Chondrocyte (in vitro differentiated cells): ENCODE measurements around the gene TNRC6C. TPM values are rescaled to one million over a fixed set of nuclear protein-coding genes. Genes with fewer than 3 reads are reported as not detected.

Experiments
- DNase-seq: peaks from one replicate; pipeline ENCODE4 v3.0.0; 2021; ENCODE audit warnings: mixed read lengths, low spot score
- H3K27ac Mint-ChIP-seq: one replicate; pipeline ENCODE4 v1.8.0; 2021; ENCODE audit warnings: mild to moderate bottlenecking, moderate library complexity, mixed read lengths; ENCODE audit not compliant: unreplicated experiment
- H3K27me3 Mint-ChIP-seq: 2 replicates; pipeline ENCODE4 v1.8.0; 2021; ENCODE audit warnings: low read depth, mixed read lengths
- H3K36me3 Mint-ChIP-seq: 2 replicates; pipeline ENCODE4 v1.8.0; 2021; ENCODE audit warnings: low read depth, mixed read lengths
- H3K4me1 Mint-ChIP-seq: 2 replicates; pipeline ENCODE4 v1.8.0; 2021; ENCODE audit warnings: low read depth, mild to moderate bottlenecking, mixed read lengths
- H3K4me3 Mint-ChIP-seq: one replicate; pipeline ENCODE4 v1.8.0; 2021; ENCODE audit warnings: mild to moderate bottlenecking, moderate library complexity, mixed read lengths; ENCODE audit not compliant: unreplicated experiment
- H3K9me3 Mint-ChIP-seq: 2 replicates; pipeline ENCODE4 v1.8.0; 2021; ENCODE audit warnings: low read depth, mixed read lengths
- total RNA-seq: library from RNA; stranded (reverse); gene quantifications from 3 replicates; pipeline ENCODE4 v1.2.1, GENCODE V29; 2021
- TF ChIP-seq, protein P1 (sequence below): fragments of 200-600 bp; sonication (generic); IDR thresholded peaks from 2 replicates; pipeline ENCODE4 v1.5.0; 2021; ENCODE audit warnings: antibody characterized with exemption, mild to moderate bottlenecking, moderate library complexity

The TNRC6C gene
- total RNA-seq, 1 donor from 2014 or later = 19.8 TPM

DNA sequence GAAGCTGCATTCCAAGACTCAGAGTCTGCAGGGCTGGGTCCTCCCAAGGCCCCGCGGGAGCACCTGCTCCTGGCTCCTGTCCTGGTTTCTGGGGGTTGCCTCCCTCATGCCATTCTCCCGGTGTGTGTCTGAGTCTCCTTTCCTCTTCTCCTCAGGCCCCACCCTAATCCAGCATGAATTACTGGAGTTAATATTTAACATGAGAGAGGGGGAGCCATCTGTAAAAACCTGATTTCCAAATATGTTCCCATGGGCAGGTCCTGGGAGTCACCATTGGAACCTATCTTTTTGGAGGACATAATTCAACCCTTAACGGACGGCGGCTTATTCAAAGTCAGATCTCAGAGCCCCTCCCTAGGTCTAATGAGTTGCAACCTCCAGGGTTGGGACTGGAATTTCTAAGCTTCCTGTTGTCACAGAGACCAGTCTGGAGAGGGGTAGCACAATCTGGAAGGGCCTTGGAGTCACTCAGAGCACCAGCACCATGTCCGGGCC is 193.1 kb downstream of the TNRC6C start:
- no peak for DNase-seq
- Mint-ChIP-seq H3K4me3 (no peak overlapping the region), H3K9me3 (no peaks in the 10 kb centered on the region), H3K4me1 (peaks cover 16% of the 10 kb centered on the region), H3K27me3 (no peaks in the 10 kb centered on the region), H3K36me3 (no peaks in the 10 kb centered on the region), H3K27ac (no peak overlapping the region)
- TF ChIP-seq, protein P1, sequence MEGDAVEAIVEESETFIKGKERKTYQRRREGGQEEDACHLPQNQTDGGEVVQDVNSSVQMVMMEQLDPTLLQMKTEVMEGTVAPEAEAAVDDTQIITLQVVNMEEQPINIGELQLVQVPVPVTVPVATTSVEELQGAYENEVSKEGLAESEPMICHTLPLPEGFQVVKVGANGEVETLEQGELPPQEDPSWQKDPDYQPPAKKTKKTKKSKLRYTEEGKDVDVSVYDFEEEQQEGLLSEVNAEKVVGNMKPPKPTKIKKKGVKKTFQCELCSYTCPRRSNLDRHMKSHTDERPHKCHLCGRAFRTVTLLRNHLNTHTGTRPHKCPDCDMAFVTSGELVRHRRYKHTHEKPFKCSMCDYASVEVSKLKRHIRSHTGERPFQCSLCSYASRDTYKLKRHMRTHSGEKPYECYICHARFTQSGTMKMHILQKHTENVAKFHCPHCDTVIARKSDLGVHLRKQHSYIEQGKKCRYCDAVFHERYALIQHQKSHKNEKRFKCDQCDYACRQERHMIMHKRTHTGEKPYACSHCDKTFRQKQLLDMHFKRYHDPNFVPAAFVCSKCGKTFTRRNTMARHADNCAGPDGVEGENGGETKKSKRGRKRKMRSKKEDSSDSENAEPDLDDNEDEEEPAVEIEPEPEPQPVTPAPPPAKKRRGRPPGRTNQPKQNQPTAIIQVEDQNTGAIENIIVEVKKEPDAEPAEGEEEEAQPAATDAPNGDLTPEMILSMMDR = no peak

DNA sequence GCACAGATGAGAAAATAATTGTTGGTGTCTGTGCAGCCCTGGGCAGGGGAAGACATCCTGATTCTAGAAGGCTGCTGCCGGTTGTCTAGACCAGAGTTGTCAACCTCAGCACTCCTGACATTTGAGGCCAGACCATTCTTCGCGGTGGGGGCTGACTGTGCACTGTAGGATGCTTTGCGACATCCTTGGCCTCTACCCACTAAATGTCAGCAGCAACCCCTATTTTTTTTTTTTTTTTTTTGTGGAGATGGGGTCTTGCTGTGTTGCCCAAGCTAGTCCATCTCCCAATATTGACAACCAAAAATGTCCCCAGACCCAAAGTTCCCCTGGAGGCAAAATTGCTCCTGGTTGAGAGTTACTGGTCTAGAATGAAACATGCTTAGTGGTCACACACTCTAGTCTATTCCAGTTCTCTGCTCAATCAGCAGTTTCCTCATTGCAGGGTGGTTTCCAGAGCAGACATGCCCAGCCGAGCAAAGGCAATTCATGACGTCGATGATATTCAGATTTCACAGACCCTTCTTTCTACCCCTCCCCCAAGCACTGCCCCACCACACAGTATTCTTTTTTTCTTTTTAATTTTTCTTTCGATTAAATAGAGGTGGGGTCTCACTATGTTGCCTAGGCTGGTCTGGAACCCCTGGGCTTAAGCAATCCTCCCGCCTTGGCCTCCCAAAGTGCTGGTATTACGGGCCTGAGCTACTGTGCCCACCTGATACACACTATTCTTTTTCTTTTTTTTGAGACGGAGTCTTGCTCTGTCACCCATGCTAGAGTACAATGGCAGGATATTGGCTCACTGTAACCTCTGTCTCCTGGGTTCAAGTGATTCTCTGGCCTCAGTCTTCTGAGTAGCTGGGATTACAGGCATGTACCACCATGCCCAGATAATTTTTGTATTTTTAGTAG is 196.7 kb downstream of the TNRC6C start:
- Mint-ChIP-seq H3K9me3 (no peaks in the 10 kb centered on the region), H3K4me3 (no peak overlapping the region), H3K36me3 (no peaks in the 10 kb centered on the region), H3K27me3 (no peaks in the 10 kb centered on the region), H3K4me1 (peaks cover 16% of the 10 kb centered on the region), H3K27ac (no peak overlapping the region)
- DNase-seq = no peak
- TF ChIP-seq, protein P1 = no peak

Other genes starting within 250 kb of the TNRC6C start
- 12.4 to 19.6 TPM (median 17.5 TPM) in 3 replicates for gene TMC6, start 170.1 kb downstream of the TNRC6C start, total RNA-seq
- gene TMC8, start 172.1 kb downstream of the TNRC6C start, total RNA-seq = 0.40 to 0.97 TPM in 2 of 3 replicates, not detected in the other
- gene C17orf99, start 187.7 kb downstream of the TNRC6C start, total RNA-seq = not detected in 3 replicates
- gene SYNGR2, start 209.9 kb downstream of the TNRC6C start, total RNA-seq = 35.1 to 57.6 TPM (median 52.3 TPM) in 3 replicates
- 21.1 to 29.5 TPM (median 23.4 TPM) in 3 replicates for gene TK1, start 228.3 kb downstream of the TNRC6C start, total RNA-seq
- gene AFMID, start 228.7 kb downstream of the TNRC6C start, total RNA-seq = 25.5 to 31.7 TPM (median 28.3 TPM) in 3 replicates